Measurements from ENCODE around the gene CDK9. TPM values are rescaled to one million over a fixed set of nuclear protein-coding genes. Genes with fewer than 3 reads are reported as not detected.

CDK9 gene
- polyA plus RNA-seq, 1 donor (not counting 4 experiments of a cell fraction or from before 2014, with no cell fraction given), result 47.8 TPM

GRCh38 chr9:127791085-127791484, 5.3 kb downstream of the CDK9 start:
- H3K4me2 ChIP-seq (ENCODE audit: control insufficient read depth, extremely low read depth, insufficient read depth, low read depth, low read length), result no peak overlapping the region
- peaks cover 13% of the 10 kb centered on the region for H3K4me1 ChIP-seq (ENCODE audit: control insufficient read depth, extremely low read depth, insufficient read depth, low read length)
- TF ChIP-seq CTCF (optimal IDR thresholded peaks at IDR 0.05 in 1 of 3, IDR thresholded peaks at IDR 0.05 in 1 of 3, conservative IDR thresholded peaks at IDR 0.05 in 1 of 3; ENCODE audit: extremely low read depth in 1 of 3, insufficient read depth in 2 of 3, low read length in 3 of 3) (peak in 1 of 3 experiments; percentile 9), EZH2 (IDR thresholded peaks at IDR 0.05; ENCODE audit: low read length) (no peak)
- no peak overlapping the region for H3K27ac ChIP-seq (ENCODE audit: control insufficient read depth, insufficient read depth, low read length)
- no peak overlapping the region for H3K4me3 ChIP-seq (ENCODE audit: control insufficient read depth in 2 of 3, extremely low read depth in 1 of 3, insufficient read depth in 2 of 3, low read depth in 1 of 3, low read length in 3 of 3)
- H2AFZ ChIP-seq (ENCODE audit: control insufficient read depth, low read length), result no peak overlapping the region
- dilution Hi-C loops (cut with MboI; ENCODE audit: extremely low pct_ligation_motif_present, low sequenced_read_pairs), result no loop called here
- peaks cover 44 to 47% of the 10 kb centered on the region in 2 experiments for H3K36me3 ChIP-seq (ENCODE audit: control insufficient read depth in 2 of 2, extremely low read depth in 1 of 2, insufficient read depth in 2 of 2, low read length in 2 of 2)
- peaks cover 25% of the 10 kb centered on the region for H4K20me1 ChIP-seq (ENCODE audit: control insufficient read depth, extremely low read depth, insufficient read depth, low read length)
- FAIRE-seq, result no peak
- no peak overlapping the region for H3K9ac ChIP-seq (ENCODE audit: control insufficient read depth, extremely low read depth, insufficient read depth, low read length)
- H3K9me1 ChIP-seq (ENCODE audit: control insufficient read depth, extremely low read depth, insufficient read depth, low read length), result no peaks in the 10 kb centered on the region
- DNase-seq (ENCODE audit: low read depth, low spot score), result no peak
- no peaks in the 10 kb centered on the region for H3K27me3 ChIP-seq (ENCODE audit: control insufficient read depth, extremely low read depth, insufficient read depth, low read length)
- peaks cover 48% of the 10 kb centered on the region for H3K79me2 ChIP-seq (ENCODE audit: control insufficient read depth, insufficient read depth, low read length)
- no peaks in the 10 kb centered on the region for H3K9me3 ChIP-seq (ENCODE audit: control insufficient read depth, low read depth, low read length)

- peaks cover 19% of the 10 kb centered on the region for H4K20me1 ChIP-seq (ENCODE audit: control insufficient read depth, extremely low read depth, insufficient read depth, low read length)
Observed at GRCh38 chr9:127792417-127793031, 6.7 kb downstream of the CDK9 start.

More at GRCh38 chr9:127792417-127793031, 6.7 kb downstream of the CDK9 start:
- Histone ChIP-seq H3K27me3 (ENCODE audit: control insufficient read depth, extremely low read depth, insufficient read depth, low read length) (no peaks in the 10 kb centered on the region), H3K9me1 (ENCODE audit: control insufficient read depth, extremely low read depth, insufficient read depth, low read length) (no peaks in the 10 kb centered on the region), H3K79me2 (ENCODE audit: control insufficient read depth, insufficient read depth, low read length) (peaks cover 35% of the 10 kb centered on the region), H3K36me3 (ENCODE audit: control insufficient read depth in 2 of 2, extremely low read depth in 1 of 2, insufficient read depth in 2 of 2, low read length in 2 of 2) (peaks cover 40 to 41% of the 10 kb centered on the region in 2 experiments), H3K4me2 (ENCODE audit: control insufficient read depth, extremely low read depth, insufficient read depth, low read depth, low read length) (no peak overlapping the region), H3K9me3 (ENCODE audit: control insufficient read depth, low read depth, low read length) (no peaks in the 10 kb centered on the region), H3K4me3 (ENCODE audit: control insufficient read depth in 2 of 3, extremely low read depth in 1 of 3, insufficient read depth in 2 of 3, low read depth in 1 of 3, low read length in 3 of 3) (no peak overlapping the region), H3K27ac (ENCODE audit: control insufficient read depth, insufficient read depth, low read length) (no peak overlapping the region), H3K4me1 (ENCODE audit: control insufficient read depth, extremely low read depth, insufficient read depth, low read length) (peaks cover 5% of the 10 kb centered on the region), H2AFZ (ENCODE audit: control insufficient read depth, low read length) (no peak overlapping the region), H3K9ac (ENCODE audit: control insufficient read depth, extremely low read depth, insufficient read depth, low read length) (no peak overlapping the region)
- dilution Hi-C loops (cut with MboI; ENCODE audit: extremely low pct_ligation_motif_present, low sequenced_read_pairs), result no loop called here
- TF ChIP-seq EZH2 (IDR thresholded peaks at IDR 0.05; ENCODE audit: low read length), result no peak
- TF ChIP-seq CTCF (optimal IDR thresholded peaks at IDR 0.05 in 1 of 3, IDR thresholded peaks at IDR 0.05 in 1 of 3, conservative IDR thresholded peaks at IDR 0.05 in 1 of 3; ENCODE audit: extremely low read depth in 1 of 3, insufficient read depth in 2 of 3, low read length in 3 of 3), result no peak
- DNase-seq (ENCODE audit: low read depth, low spot score) (no peak), FAIRE-seq (no peak)
